Breast epithelium (tissue), 4 donors: ENCODE data around the gene RPS29. TPM values are rescaled to one million over a fixed set of nuclear protein-coding genes. Genes with fewer than 3 reads are reported as not detected.
A peak's percentile ranks its signal among the peaks of the same experiment; 100 is the strongest.

Experiments used
- DNase-seq, 2 donors: peaks; one replicate each; pipeline ENCODE4 v3.0.0-alpha.2; 2019; ENCODE audit warnings: low spot score in 2 of 2
- H3K27ac ChIP-seq, 2 donors: fragments of 200-600 bp; sonication (generic) in 1 of 2; one replicate each; pipeline ENCODE4 v1.5.1; 2016 to 2019; ENCODE audit warnings: mild to moderate bottlenecking in 1 of 2
- H3K27me3 ChIP-seq, 2 donors: fragments of 200-600 bp; sonication (generic) in 1 of 2; one replicate each; pipeline versions ENCODE4 v1.5.1 to v1.6.0; 2017 to 2019; ENCODE audit warnings: control low read depth in 1 of 2, mild to moderate bottlenecking in 1 of 2
- H3K36me3 ChIP-seq: fragments of 200-600 bp; one replicate; pipeline ENCODE4 v1.5.1; 2019
- H3K4me1 ChIP-seq, 2 donors: fragments of 200-600 bp; sonication (generic); one replicate each; pipeline ENCODE4 v1.5.1; 2016 to 2019; ENCODE audit warnings: control low read depth in 1 of 2
- H3K4me3 ChIP-seq, 3 donors: fragments of 200-600 bp; sonication (generic); 1 replicate in 2 of 3; 2 replicates in 1 of 3; pipeline ENCODE4 v1.5.1; 2016 to 2019; ENCODE audit warnings: mild to moderate bottlenecking in 3 of 3, moderate library complexity in 2 of 3
- H3K9me3 ChIP-seq, 2 donors: fragments of 200-600 bp; sonication (generic) in 1 of 2; one replicate each; pipeline ENCODE4 v1.5.1; 2016 to 2019; ENCODE audit warnings: control low read depth in 1 of 2
- CTCF ChIP-seq, 3 donors: fragments of 450-650 bp; IDR thresholded peaks; one replicate each; pipeline ENCODE4 v1.5.1; 2016 to 2017; ENCODE audit warnings: antibody characterized with exemption in 3 of 3, mild to moderate bottlenecking in 3 of 3, moderate library complexity in 3 of 3
- POLR2A ChIP-seq: fragments of 450-650 bp; IDR thresholded peaks from one replicate; pipeline ENCODE4 v1.6.1; 2016; ENCODE audit warnings: antibody characterized with exemption, mild to moderate bottlenecking, moderate library complexity
- POLR2AphosphoS5 ChIP-seq, 3 donors: sonication (generic); formaldehyde crosslinking; IDR thresholded peaks; one replicate each; pipeline ENCODE4 v1.6.1; 2017; ENCODE audit warnings: antibody characterized with exemption in 3 of 3
- intact Hi-C: fragments of 100-400 bp; cut with DNase I; formaldehyde crosslinking; loops from one replicate; pipeline ENCODE4 v1.15.1; 2023; ENCODE audit warnings: low total_unique reads
- total RNA-seq, 3 donors: library from RNA; depleted of rRNA; stranded (reverse); fragments of >200 nt; gene quantifications; one replicate each; pipeline ENCODE4 v1.1.0, GENCODE V29; 2016

The RPS29 gene
- total RNA-seq, 3 donors from 2014 or later: 6,323 to 14,663 (median 13,626) TPM

GRCh38 chr14:49612671-49613070 is 26.5 kb upstream of the RPS29 start:
- H3K4me1 ChIP-seq: no peaks in the 10 kb centered on the region
- no peaks in the 10 kb centered on the region for H3K36me3 ChIP-seq
- TF ChIP-seq CTCF (IDR thresholded peaks at IDR 0.05) (no peak), POLR2AphosphoS5 (IDR thresholded peaks at IDR 0.05) (no peak), POLR2A (no peak)
- intact Hi-C loops: no loop called here
- H3K27ac ChIP-seq: no peak overlapping the region
- no peak overlapping the region for H3K4me3 ChIP-seq
- DNase-seq: no peak
- H3K9me3 ChIP-seq: no peaks in the 10 kb centered on the region
- no peaks in the 10 kb centered on the region for H3K27me3 ChIP-seq

- intact Hi-C loops: no loop called here
- Histone ChIP-seq H3K4me3 (no peak overlapping the region), H3K36me3 (no peaks in the 10 kb centered on the region), H3K27ac (no peak overlapping the region), H3K27me3 (no peaks in the 10 kb centered on the region), H3K4me1 (no peaks in the 10 kb centered on the region), H3K9me3 (no peaks in the 10 kb centered on the region)
- DNase-seq: no peak
- TF ChIP-seq POLR2A (no peak), POLR2AphosphoS5 (IDR thresholded peaks at IDR 0.05) (no peak), CTCF (IDR thresholded peaks at IDR 0.05) (no peak)
Measured at GRCh38 chr14:49612251-49612650, 26.1 kb upstream of the RPS29 start.

GRCh38 chr14:49607583-49607982 is 21.4 kb upstream of the RPS29 start:
- TF ChIP-seq CTCF (IDR thresholded peaks at IDR 0.05) (no peak), POLR2A (no peak), POLR2AphosphoS5 (IDR thresholded peaks at IDR 0.05) (no peak)
- intact Hi-C loops: no loop called here
- H3K36me3 ChIP-seq: no peaks in the 10 kb centered on the region
- no peak overlapping the region for H3K4me3 ChIP-seq
- H3K27me3 ChIP-seq: no peaks in the 10 kb centered on the region
- H3K9me3 ChIP-seq: no peaks in the 10 kb centered on the region
- DNase-seq: no peak
- H3K4me1 ChIP-seq: no peaks in the 10 kb centered on the region
- no peak overlapping the region for H3K27ac ChIP-seq

GRCh38 chr14:49598485-49599300 is 12.5 kb upstream of the RPS29 start, which contains the start of gene LRR1:
Gene LRR1 (plus strand): TSS chr14:49598940. CDS start chr14:49599021, 81 bp downstream.
- no peaks in the 10 kb centered on the region for H3K36me3 ChIP-seq
- H3K9me3 ChIP-seq: no peaks in the 10 kb centered on the region
- H3K4me1 ChIP-seq: no peaks in the 10 kb centered on the region
- H3K27ac ChIP-seq: peak within 1 kb of the TSS; percentile 96 to 98
- H3K4me3 ChIP-seq: peak within 1 kb of the TSS; percentile 72 to 77 (median 74)
- TF ChIP-seq POLR2AphosphoS5 (IDR thresholded peaks at IDR 0.05) (peak; percentile 61 to 80 (median 73)), CTCF (IDR thresholded peaks at IDR 0.05) (peak in 1 of 3 donors; percentile 7), POLR2A (no peak)
- intact Hi-C loops: no loop called here
- DNase-seq: peak; percentile 79 to 84
- H3K27me3 ChIP-seq: no peaks in the 10 kb centered on the region

- no peaks in the 10 kb centered on the region for H3K4me1 ChIP-seq
- peak overlapping the region; percentile 96 to 98 for H3K27ac ChIP-seq
- peak overlapping the region; percentile 72 to 77 (median 74) for H3K4me3 ChIP-seq
- no peak for DNase-seq
- H3K27me3 ChIP-seq: no peaks in the 10 kb centered on the region
- intact Hi-C loops: no loop called here
- no peak for TF ChIP-seq POLR2AphosphoS5 (IDR thresholded peaks at IDR 0.05)
- no peak for TF ChIP-seq POLR2A
- no peak for TF ChIP-seq CTCF (IDR thresholded peaks at IDR 0.05)
- H3K9me3 ChIP-seq: no peaks in the 10 kb centered on the region
- no peaks in the 10 kb centered on the region for H3K36me3 ChIP-seq
Measured at GRCh38 chr14:49598189-49598484, 12.0 kb upstream of the RPS29 start.
